NB4 (cell line): ENCODE data around the gene FAM9A.
"Not testable (repeated sequence)": the region's sequence is repeated elsewhere in the genome, so short reads cannot be mapped to it uniquely, and the experiment has no call there.

ENCODE experiments used
- DNase-seq: peaks from one replicate; pipeline ENCODE4 v3.0.0; 2010; ENCODE audit warnings: low read depth
- H3K4me3 ChIP-seq: one replicate; pipeline ENCODE4 v1.5.1; 2011; ENCODE audit warnings: mild to moderate bottlenecking, low read depth, low read length, moderate library complexity
- CTCF ChIP-seq: IDR thresholded peaks from one replicate; pipeline ENCODE4 v1.5.1; 2012; ENCODE audit warnings: low read depth, low read length
- MAX ChIP-seq: IDR thresholded peaks from 2 replicates; pipeline ENCODE4 v1.6.1; 2011; ENCODE audit warnings: low read depth, low read length
- MYC ChIP-seq: IDR thresholded peaks from 2 replicates; pipeline ENCODE4 v1.6.1; 2011; ENCODE audit warnings: low read depth, low read length
- POLR2A ChIP-seq: IDR thresholded peaks from 2 replicates; pipeline ENCODE4 v1.6.1; 2011; ENCODE audit warnings: mild to moderate bottlenecking; ENCODE audit not compliant: insufficient read length; ENCODE audit errors: extremely low read depth

FAM9A gene

GRCh38 chrX:8760021-8760420 is 41.2 kb downstream of the FAM9A start:
- TF ChIP-seq POLR2A (no peak), CTCF (no peak), MYC (no peak)
- DNase-seq, result no peak
- no peak overlapping the region for H3K4me3 ChIP-seq

- H3K4me3 ChIP-seq, DNase-seq: not testable (repeated sequence)
These were observed 42.5 kb downstream of the FAM9A start for GRCh38 chrX:8758706-8759105.

GRCh38 chrX:8757609-8758389 is 43.4 kb downstream of the FAM9A start:
- not testable (repeated sequence) for DNase-seq, H3K4me3 ChIP-seq

- H3K4me3 ChIP-seq, result no peak overlapping the region
- no peak for TF ChIP-seq CTCF
- no peak for TF ChIP-seq MAX
- no peak for TF ChIP-seq MYC
- no peak for TF ChIP-seq POLR2A
- DNase-seq, result no peak
These were observed 45.4 kb downstream of the FAM9A start for GRCh38 chrX:8755813-8756212.

- DNase-seq, result peak; percentile 38
- TF ChIP-seq MYC, result no peak
- TF ChIP-seq CTCF, result peak; percentile 22
- no peak for TF ChIP-seq MAX
- no peak for TF ChIP-seq POLR2A
- H3K4me3 ChIP-seq, result no peak overlapping the region
These were observed 46.1 kb downstream of the FAM9A start for GRCh38 chrX:8755116-8755515.

GRCh38 chrX:8749697-8750096 is 51.5 kb downstream of the FAM9A start:
- no peak overlapping the region for H3K4me3 ChIP-seq
- DNase-seq, result no peak
- TF ChIP-seq CTCF (no peak), MYC (no peak), MAX (no peak), POLR2A (no peak)

- no peak overlapping the region for H3K4me3 ChIP-seq
- DNase-seq, result peak; percentile 39
- TF ChIP-seq MYC (no peak), CTCF (peak; percentile 55), POLR2A (no peak), MAX (no peak)
These were observed 52.3 kb downstream of the FAM9A start for GRCh38 chrX:8748855-8749254.
